ENCODE measurements around the gene MFSD6L. TPM values are rescaled to one million over a fixed set of nuclear protein-coding genes. Genes with fewer than 3 reads are reported as not detected.

The MFSD6L gene, protein sequence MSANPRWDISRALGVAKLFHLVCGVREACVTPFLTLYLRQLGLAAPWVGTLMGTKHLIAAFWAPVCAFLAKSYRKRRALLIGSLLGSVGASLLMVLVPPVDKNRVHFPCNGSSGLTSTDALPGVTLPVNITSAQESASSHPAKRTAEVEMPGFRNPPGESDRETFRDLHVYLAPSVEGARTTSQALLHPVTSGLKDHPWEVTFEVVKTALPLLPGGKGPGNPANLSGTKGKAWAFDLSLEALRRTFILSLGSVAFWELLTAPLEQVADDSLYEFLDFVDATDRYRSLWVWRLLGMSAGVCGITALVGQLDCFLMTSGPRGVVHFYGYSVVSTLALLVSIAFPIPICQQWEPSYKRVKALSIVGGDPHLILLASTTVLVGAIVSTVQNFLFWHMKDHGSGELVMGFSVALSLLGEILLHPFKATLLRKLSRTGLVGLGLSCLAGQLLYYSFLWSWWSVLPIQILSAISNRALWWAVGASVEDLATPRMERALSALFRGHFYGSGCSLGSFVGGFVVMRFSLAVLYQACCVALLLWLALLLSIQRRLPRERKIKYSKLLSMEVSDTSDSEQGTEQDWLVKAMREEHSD
- 0.16 TPM for total RNA-seq

GRCh38 chr17:8798846-8799569 is at the start of gene MFSD6L:
MFSD6L (minus strand) TSS chr17:8799365; CDS start chr17:8799120, 245 bp downstream.
- no peak for DNase-seq

DNA sequence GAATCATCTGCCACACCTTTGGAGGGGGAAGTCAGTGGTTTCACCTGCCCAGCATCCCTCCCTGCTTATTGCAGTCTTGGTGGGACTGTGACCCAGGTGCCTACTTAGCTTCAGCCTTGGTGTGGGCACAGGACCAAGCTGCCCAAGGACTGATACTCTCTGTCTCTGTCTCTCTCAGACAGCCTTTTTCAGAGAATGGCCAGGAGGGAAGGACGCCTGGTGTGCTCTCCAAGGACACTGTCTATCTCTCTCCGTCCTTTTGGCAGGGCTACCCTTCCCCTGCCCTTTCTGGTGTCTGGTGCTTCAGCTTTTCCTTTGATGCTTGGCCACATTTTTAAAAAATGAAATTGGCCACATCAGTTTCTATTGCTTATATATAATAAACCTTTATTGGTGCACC is 48.7 kb upstream of the MFSD6L start:
- no peak for DNase-seq

- DNase-seq: no peak
Observed at GRCh38 chr17:8846768-8847211, 47.6 kb upstream of the MFSD6L start.

GRCh38 chr17:8844229-8845218 is 45.4 kb upstream of the MFSD6L start:
- no peak for DNase-seq

DNA sequence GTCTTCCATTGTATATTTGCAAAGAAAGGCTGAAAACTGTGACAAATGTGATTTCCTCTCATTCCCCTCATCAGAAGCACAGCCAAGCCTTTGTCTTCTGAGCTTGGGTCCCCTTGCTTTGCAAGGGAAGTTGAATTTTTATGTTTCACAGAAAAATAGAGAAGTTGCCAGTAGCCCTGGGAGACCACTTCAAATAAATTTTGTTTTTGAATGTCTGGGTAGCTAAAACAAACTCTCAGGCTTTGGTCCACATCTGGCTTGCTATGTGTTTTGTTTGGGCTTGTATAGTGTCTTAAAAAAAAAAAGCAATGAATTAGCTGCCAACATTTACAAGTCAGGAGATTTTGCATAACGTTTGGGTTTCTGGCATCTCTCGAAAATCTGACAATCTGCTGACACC is 44.2 kb upstream of the MFSD6L start:
- DNase-seq: no peak

DNA sequence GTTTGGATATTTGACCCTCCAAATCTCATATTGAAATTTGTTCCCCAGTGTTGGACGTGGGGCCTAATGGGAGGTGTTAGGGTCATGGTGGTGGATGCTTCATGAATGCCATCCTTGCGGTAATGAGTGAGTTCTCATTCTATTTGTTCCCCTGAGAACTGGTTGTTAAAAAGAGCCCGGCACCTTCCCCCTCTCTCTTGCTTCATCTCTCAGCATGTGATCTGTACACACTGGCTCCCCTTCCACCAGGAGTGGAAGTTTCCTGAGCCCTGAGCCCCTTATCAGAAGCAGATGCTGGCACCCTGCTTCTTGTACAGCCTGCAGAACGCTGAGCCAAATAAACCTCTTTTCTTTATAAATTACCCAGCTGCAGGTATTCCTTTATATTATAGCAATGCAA is 42.7 kb upstream of the MFSD6L start:
- DNase-seq: no peak

DNA sequence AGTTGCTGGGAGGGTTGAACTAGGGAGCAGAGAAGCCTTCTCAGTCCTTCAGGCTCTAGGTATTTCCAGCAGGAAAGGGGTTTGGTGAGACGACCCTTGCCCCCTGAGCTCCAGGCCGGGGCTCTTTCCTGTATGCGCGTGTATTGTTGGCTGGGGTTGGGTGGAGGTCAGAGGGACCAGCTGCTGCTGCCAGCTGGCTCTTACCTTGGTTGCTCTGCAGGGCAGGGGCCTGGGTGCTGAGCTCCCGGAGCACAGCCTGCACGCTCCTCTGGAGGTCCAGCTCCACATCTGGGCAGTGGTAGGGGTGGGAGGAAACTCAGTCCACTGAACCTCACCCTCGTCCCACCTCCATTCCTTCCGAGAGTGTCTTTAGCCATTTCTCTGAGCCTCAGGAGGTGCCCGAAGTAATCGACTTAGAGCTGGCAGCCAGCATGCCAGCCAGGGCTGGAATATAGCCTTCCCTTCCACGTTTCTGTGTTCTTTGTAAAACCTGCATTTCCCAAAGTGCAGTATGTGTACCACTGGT is 40.3 kb upstream of the MFSD6L start:
- DNase-seq: no peak

DNA sequence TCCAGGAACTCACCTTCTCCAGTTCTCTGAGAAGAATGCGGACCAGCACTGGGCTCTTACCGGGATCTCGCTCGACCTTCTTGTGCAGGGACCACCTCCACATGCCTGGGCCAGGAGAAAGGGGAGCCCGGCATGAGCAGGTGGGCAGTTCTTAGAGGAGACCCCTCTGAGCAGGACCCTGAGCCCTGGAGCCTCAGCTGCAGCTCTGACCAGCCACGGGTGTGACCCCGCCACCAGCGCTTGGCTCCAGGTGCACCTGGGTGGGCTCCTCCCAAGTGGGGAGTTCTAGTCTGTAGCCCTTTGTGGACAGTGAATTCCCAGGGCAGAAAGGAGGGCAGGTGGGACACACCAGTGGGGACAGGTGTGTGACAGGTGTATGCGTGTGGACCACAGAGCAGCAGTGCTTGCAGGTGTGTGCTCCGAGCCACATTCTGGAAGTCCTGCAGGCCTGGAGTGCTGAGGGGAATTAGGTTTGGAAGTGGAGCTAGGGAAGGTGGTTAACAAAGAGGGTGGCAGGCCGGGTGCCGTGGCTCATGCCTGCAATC is 39.5 kb upstream of the MFSD6L start:
- DNase-seq: no peak

DNA sequence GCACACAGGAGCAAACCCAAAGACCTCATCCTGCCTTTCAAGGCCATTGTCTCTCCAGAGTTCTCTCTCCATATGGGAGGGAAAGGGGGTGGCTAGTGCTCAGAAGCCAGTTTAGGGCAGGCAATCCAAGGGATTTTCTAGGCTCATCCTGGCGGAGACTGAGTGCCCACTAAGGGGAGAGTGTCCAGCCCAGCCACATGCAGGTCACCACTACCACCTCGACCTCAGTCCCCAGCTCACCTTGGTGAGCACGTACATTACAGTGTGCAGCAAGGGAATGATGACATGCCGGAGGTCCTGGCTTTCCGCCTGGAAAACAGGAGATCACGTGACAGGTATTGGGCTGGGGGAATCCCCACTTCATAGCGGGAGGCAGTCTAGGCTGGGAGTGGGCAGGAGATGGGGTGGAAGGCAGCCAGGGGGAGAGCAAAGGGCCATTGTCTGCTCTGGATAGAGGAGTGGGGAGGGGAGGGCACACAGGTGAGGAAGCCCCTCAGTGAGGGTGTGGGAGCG is 38.5 kb upstream of the MFSD6L start:
- DNase-seq: no peak

DNA sequence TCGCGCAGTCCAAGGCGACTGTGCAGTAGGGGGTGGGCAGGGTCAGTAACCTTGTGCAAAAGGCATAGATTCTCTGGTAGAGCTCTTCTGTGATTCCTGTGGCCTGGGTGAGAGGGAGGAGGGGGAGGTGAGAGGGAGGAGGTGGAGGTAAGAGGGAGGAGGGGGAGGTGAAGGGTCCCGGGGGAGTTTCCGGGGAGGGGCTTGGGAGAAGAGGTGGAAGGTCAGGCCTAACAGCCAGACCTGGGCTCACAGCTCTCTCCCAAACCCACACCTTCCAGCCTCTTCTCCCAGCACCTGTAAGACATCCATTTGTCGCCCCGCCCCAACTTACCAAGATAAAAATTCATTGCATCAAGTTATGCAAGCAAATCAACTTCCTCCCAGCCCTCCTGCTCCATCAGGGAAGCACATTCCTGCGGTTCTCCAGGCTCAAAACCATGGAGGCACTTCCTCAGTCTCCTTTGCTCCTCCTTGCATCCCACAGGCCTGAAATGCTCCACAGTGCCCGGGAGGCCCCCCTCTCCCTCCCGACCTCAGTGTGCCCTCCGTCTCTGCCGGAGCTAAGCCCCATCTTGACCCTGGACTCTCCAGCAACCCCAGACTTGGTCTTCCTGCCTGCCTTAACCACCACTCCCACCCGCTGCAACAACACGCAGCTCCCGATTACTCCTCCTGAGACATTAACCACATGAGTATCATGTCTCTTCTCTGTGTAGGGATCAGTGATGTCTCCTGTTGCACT is 37.8 kb upstream of the MFSD6L start:
- no peak for DNase-seq

- DNase-seq: no peak
Observed at GRCh38 chr17:8835631-8836364, 36.6 kb upstream of the MFSD6L start.

DNA sequence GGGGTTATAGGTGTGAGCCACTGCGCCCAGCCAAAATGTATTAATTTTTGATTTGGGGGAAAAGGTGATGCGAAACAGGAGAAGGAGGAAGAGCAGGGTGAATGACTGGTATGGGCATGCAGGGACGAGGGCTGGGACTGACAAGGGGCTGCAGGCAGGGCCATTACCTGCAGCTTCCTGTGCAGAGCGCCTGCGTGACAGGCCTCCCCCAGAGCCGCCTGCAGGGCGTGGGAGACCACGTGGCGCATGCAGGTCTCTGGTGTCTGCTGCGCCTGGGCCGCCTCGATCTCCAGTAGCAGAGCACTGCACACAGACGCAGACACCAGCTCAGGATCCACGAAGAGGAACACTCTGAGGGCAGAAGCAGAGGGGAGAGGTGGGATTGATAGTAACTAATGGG is 35.9 kb upstream of the MFSD6L start:
- no peak for DNase-seq

- DNase-seq: no peak
Observed at GRCh38 chr17:8832711-8833352, 33.7 kb upstream of the MFSD6L start.

GRCh38 chr17:8831234-8831849 is 32.2 kb upstream of the MFSD6L start:
- no peak for DNase-seq

DNA sequence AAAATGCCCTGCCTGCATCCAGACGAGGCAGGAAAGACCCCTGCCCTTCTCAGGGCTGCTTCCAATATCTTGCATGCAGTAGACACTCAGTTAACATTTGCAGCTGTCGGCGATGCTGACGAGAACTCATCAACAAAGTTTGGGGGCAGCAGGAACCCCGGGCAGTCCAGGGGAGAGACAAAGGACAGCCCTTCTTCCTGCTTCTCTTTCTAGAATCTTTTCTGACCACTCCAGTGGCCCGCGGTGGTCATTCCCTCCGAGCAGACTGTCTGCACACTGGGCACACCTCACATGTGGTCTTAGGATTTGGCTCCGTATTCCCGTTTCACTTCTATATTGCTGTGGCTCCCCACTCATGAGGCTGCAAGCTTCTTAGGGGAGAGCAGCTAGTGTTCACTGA is 31.0 kb upstream of the MFSD6L start:
- no peak for DNase-seq

GRCh38 chr17:8829036-8829941 is 30.1 kb upstream of the MFSD6L start:
- DNase-seq: no peak

DNA sequence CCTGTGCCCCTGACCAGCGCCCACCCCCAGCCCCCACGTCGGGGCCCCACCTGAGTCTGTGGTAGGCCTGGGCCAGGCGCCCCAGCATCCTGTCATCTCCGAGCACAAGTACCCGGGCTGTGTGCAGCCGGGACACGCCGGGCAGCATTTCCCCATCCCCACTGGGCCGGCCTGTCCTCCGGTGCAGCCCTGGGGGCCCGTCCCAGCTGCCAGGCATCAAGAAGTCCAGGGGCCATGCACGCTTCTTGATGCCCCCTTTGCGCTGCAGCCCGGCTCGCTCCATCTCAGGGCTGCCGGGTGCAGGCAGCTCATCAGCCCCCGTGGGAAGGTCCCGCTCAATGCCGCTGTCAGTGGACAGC is 29.3 kb upstream of the MFSD6L start:
- no peak for DNase-seq

Data from occipital lobe (tissue), 2 donors.